Measurements from ENCODE around the gene FBXW4.
"Not testable (repeated sequence)": the region's sequence is repeated elsewhere in the genome, so short reads cannot be mapped to it uniquely, and the experiment has no call there.

The FBXW4 gene

DNA sequence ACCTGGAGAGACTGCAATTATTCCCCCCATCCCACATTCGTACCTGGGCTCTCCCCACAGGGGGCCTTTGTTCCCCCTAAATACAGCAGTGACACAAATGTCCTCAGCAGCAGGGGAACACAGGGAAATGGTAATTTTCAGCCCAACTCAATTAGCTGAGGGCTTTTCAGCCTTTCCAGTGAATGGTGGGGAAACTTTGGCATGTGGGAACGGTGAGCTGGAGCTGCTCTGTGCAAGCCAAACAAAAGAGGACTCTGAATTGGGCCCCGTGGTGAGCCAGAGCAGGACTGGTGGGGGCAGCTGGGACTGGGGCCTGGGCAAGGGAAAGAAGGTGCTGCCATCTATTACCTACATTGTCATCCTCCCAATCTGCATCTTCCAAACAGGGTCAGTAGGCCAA is 51.0 kb downstream of the FBXW4 start:
- H3K4me3 ChIP-seq (ENCODE audit: control insufficient read depth, low read depth, low read length), result no peak overlapping the region
- TF ChIP-seq, protein P1, sequence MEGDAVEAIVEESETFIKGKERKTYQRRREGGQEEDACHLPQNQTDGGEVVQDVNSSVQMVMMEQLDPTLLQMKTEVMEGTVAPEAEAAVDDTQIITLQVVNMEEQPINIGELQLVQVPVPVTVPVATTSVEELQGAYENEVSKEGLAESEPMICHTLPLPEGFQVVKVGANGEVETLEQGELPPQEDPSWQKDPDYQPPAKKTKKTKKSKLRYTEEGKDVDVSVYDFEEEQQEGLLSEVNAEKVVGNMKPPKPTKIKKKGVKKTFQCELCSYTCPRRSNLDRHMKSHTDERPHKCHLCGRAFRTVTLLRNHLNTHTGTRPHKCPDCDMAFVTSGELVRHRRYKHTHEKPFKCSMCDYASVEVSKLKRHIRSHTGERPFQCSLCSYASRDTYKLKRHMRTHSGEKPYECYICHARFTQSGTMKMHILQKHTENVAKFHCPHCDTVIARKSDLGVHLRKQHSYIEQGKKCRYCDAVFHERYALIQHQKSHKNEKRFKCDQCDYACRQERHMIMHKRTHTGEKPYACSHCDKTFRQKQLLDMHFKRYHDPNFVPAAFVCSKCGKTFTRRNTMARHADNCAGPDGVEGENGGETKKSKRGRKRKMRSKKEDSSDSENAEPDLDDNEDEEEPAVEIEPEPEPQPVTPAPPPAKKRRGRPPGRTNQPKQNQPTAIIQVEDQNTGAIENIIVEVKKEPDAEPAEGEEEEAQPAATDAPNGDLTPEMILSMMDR (conservative IDR thresholded peaks at IDR 0.05; ENCODE audit: control insufficient read depth, insufficient read depth, low read depth, low read length), result no peak
- DNase-seq (ENCODE audit: low read depth), result no peak

DNA sequence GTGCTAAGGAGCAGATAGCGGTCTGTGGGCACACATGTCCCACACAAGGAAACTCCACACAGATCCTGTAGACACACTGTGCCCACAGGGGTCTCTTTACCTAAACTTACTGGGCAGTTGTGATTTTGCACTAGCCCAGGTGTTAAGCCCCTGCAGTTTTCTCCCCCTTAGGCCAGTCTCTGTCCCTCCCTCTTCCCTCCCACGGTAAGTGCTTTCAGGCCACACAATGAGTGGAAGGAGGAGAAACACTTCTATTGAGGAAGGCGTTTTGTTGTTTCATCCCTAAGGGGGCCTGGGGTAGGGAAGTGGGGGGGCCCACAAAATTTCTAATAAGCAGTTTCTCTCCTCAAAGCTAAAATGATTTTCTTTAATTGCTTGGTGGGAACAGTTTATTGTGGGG is 51.4 kb downstream of the FBXW4 start:
- H3K4me3 ChIP-seq (ENCODE audit: control insufficient read depth, low read depth, low read length), result no peak overlapping the region
- no peak for DNase-seq (ENCODE audit: low read depth)

DNA sequence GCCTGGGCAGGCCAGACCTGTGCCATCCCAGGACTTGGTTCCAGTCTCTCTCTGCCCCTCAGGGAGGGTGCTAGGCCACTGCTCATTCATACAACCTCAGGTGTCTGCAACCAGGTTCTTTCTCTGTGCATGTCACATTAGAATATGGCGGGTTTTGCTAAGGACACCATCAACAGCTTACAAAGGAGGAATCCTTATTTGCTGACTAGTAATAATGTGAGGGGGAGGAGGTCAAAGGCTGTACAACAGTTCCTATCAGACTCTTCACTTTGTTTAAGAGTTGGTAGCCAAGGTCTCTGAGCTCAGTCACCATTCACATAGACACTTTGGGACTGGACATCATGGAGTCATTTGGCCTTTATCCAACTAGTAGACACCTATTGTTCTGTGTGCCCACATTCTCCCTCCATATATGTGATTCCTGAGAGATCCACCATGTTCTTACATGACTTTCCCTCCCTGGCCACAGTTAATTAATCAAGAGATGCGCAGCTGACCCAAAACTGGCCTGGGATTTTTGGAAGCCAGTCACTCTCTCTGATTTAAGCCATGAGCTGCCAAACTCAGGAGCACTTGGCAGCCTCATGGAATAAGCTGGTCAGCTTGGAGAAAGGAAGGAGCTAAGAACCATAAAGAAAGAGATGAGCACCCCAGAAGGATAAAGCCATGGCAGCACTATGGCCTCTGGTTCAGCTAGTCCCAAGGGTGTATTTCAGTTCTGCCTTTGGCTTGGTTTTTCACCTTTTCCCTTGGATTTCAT is 55.6 kb downstream of the FBXW4 start:
- TF ChIP-seq, protein P1 (conservative IDR thresholded peaks at IDR 0.05; ENCODE audit: control insufficient read depth, insufficient read depth, low read depth, low read length), result no peak
- DNase-seq (ENCODE audit: low read depth), result no peak
- H3K4me3 ChIP-seq (ENCODE audit: control insufficient read depth, low read depth, low read length), result no peak overlapping the region

More for the DNA sequence above, 51.4 kb downstream of the FBXW4 start:
- TF ChIP-seq, protein P1 (conservative IDR thresholded peaks at IDR 0.05; ENCODE audit: control insufficient read depth, insufficient read depth, low read depth, low read length), result no peak

DNA sequence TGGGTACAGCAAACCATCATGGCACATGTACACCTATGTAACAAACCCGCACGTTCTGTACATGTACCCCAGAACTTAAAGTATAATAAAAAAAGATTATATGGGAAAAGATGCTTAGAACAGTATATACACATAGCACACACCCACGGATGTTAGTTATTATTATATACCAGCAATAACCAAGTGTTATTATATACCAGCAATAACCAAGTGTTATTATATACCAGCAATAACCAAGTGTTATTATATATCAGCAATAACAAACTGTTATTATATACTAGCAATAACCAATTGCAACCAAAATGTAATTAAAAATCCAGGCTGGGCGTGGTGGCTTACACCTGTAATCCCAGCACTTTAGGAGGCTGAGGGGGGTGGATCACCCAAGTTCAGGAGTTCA is 61.5 kb downstream of the FBXW4 start:
- DNase-seq (ENCODE audit: low read depth), result not testable (repeated sequence)

DNA sequence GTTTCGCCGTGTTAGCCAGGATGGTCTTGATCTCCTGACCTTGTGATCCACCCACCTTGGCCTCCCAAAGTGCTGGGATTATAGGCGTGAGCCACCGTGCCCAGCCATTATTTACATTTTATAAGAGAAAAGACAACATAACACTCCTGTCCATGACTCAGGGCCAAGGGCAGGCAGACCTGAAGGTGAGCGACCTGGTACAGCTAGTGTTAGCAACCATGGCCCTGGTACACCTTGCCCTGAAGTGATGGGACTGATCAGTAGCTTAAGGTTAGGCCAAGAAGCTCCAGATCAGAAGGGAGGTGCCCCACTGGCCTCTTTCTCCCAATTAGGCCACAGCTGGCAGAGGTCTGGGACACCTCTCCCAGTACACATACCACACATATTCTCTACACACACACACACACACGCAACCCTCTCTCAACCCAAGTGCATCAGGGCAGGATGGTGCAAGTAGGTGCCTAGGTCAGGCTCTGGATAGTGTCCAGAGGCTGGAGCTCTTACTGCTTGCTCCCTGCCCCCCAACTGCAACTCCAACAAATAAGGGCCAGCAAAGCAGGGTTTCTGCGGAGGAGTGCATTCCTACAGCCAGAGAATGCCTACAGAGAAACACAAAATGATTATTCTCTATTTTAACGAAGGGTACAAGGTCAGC is 63.0 kb downstream of the FBXW4 start:
- TF ChIP-seq, protein P1 (conservative IDR thresholded peaks at IDR 0.05; ENCODE audit: control insufficient read depth, insufficient read depth, low read depth, low read length), result no peak
- no peak overlapping the region for H3K4me3 ChIP-seq (ENCODE audit: control insufficient read depth, low read depth, low read length)
- no peak for DNase-seq (ENCODE audit: low read depth)

More for the DNA sequence above, 61.5 kb downstream of the FBXW4 start:
- H3K4me3 ChIP-seq (ENCODE audit: control insufficient read depth, low read depth, low read length), result not testable (repeated sequence)

DNA sequence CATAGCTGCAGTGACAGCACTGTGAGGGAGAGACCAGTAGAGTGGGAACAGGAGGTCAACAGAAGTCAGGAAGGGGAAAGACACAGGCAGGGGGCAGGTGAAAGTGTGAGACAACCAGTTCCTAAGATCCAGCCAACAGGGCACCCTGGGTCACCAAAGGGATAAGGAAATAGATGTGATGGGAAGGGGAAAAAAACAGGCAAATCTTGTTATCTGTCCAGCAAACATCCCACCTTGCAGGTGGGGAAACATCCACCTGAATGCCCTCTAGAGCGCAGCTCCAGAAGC is 64.4 kb downstream of the FBXW4 start:
- no peak for DNase-seq (ENCODE audit: low read depth)
- TF ChIP-seq, protein P1 (conservative IDR thresholded peaks at IDR 0.05; ENCODE audit: control insufficient read depth, insufficient read depth, low read depth, low read length), result no peak
- H3K4me3 ChIP-seq (ENCODE audit: control insufficient read depth, low read depth, low read length), result no peak overlapping the region

DNA sequence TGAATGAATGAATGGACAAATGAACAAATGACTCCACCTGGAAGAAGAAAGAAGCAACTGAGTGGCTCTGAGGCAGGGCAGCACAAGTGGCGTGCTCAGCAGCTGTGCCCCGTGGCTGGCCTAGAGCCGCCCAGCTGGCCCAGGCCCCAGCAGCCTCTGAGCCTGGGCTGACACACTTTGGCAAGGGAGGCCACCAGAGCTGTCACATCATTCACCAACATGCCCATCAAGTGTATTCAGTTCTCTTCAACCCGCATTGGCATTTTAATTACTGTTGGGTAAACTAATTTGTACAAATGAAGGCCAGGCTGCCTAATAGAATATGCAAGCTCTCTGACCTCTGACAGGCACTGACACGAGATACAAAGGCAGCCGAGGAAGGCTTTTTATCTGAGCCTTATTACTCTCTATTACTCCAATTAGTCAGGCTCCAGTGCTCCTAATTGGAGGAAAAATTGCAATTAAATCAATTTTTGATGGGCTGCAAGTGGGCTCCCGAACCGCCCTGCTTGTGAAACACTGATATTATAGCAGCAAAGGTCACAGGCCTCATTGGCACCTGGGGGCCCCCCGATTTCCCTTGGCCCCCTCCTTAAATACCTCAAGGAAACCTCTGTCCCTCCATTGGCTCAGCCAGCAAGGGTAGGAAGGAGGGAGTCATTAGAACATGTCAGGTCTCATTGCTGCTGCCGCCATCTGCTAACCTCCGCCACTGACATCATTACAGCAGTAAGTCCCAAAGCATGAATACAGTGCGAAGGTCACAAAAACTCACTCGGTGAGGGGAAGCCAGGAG is 64.9 kb downstream of the FBXW4 start:
- TF ChIP-seq, protein P1 (conservative IDR thresholded peaks at IDR 0.05; ENCODE audit: control insufficient read depth, insufficient read depth, low read depth, low read length), result no peak
- no peak for DNase-seq (ENCODE audit: low read depth)
- H3K4me3 ChIP-seq (ENCODE audit: control insufficient read depth, low read depth, low read length), result no peak overlapping the region

Data from fibroblast of mammary gland (primary cell).